Astrocyte of the cerebellum (primary cell): ENCODE results near the gene SUGT1.

ENCODE experiments used
- DNase-seq: peaks from one replicate; pipeline ENCODE4 v3.0.0-alpha.2; 2011; ENCODE audit warnings: low read depth
- H3K4me3 ChIP-seq: 2 replicates; pipeline ENCODE4 v1.5.1; 2011; ENCODE audit warnings: mild to moderate bottlenecking, low read depth, low read length, moderate library complexity
- in situ Hi-C: cut with HindIII; loops from 2 replicates; pipeline ENCODE4 v1.10.0; 2017; ENCODE audit warnings: low sequenced_read_pairs
- TF ChIP-seq, protein P1 (sequence below): IDR thresholded peaks from 2 replicates; pipeline ENCODE4 v1.5.1; 2012; ENCODE audit warnings: low read length, low read depth, moderate library complexity, mild to moderate bottlenecking; ENCODE audit errors: missing control alignments

SUGT1 gene

DNA sequence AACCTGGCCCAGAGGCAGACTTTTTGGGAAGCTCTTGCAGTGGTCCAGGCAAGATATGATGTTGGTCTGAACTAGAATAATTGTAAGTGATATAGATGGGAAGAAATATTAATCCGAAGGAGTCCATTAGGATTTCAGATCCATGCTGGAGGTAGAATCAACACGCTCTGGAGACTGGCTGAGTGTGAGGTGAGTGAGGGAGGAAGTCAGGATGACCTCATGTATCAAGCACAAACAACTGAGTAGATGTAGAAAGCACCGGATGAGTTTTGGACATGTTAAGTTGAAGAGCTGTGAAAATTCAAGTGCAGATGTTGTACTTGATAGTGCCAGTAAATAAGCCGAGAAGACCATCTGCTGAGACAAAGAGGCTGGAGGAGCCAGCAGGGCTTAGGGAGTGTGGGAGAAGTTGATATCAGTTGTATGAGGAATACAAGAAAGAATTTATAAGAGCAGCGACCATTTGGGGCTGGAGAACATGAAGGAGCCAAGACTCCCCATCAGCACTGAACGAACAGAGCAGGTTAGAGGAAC, 92.3 kb downstream of the SUGT1 start:
- TF ChIP-seq, protein P1, sequence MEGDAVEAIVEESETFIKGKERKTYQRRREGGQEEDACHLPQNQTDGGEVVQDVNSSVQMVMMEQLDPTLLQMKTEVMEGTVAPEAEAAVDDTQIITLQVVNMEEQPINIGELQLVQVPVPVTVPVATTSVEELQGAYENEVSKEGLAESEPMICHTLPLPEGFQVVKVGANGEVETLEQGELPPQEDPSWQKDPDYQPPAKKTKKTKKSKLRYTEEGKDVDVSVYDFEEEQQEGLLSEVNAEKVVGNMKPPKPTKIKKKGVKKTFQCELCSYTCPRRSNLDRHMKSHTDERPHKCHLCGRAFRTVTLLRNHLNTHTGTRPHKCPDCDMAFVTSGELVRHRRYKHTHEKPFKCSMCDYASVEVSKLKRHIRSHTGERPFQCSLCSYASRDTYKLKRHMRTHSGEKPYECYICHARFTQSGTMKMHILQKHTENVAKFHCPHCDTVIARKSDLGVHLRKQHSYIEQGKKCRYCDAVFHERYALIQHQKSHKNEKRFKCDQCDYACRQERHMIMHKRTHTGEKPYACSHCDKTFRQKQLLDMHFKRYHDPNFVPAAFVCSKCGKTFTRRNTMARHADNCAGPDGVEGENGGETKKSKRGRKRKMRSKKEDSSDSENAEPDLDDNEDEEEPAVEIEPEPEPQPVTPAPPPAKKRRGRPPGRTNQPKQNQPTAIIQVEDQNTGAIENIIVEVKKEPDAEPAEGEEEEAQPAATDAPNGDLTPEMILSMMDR, result no peak
- in situ Hi-C loops, result no loop called here
- no peak overlapping the region for H3K4me3 ChIP-seq
- no peak for DNase-seq

DNA sequence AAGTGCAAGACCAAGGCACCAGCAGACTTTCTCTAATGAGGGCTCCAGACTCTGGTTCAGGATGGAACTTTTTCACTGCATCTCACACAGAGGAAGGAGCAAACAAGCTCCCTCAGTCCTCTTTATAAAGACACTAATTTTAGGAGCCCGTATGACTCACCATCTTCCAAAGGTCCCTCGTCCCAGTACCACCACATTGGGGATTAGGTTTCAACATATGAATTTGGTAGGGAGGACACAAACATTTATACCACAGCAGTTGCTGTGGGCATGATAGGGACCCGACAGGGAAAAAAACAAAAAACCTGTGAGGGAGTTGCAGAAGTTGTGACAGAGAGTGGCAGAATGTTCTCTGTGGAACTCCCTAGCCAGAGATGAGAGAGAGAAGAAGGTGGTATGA, 93.5 kb downstream of the SUGT1 start:
- DNase-seq, result no peak

DNA sequence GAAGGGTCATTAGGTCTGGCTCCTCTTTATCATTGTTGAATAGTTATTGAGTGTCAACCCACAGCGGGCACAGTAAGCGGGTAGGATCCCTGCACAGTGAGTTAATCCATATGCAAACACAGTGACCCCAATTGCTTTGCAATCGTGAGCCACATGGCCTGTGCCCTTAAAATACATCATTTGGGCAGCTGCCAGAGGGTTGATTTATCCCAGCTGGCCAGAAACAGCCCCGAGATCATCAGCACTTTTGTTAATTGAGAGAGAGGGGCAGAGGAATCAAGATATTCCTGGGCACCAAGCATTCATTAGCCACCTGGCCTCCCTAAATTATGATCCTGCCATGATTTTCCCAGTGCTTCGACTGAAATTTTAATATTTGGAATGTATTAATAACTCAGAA, 96.8 kb downstream of the SUGT1 start:
- no peak overlapping the region for H3K4me3 ChIP-seq
- in situ Hi-C loops, result no loop called here
- DNase-seq, result no peak
- TF ChIP-seq, protein P1, result no peak

More for the DNA sequence above, 93.5 kb downstream of the SUGT1 start:
- H3K4me3 ChIP-seq, result no peak overlapping the region
- in situ Hi-C loops, result no loop called here
- TF ChIP-seq, protein P1, result no peak
